Mesendoderm (in vitro differentiated cells): ENCODE results near the gene KDELR1.

Experiments
- DNase-seq: peaks from one replicate; pipeline ENCODE4 v3.0.0; 2013
- H2AK5ac ChIP-seq: 2 replicates; pipeline ENCODE4 v1.6.1; 2013; ENCODE audit warnings: low read length, inconsistent platforms
- H2BK120ac ChIP-seq: 2 replicates; pipeline ENCODE4 v1.6.1; 2013; ENCODE audit warnings: low read depth, mild to moderate bottlenecking, low read length, moderate library complexity, mixed read lengths
- H2BK15ac ChIP-seq: replicated peaks from 2 replicates; pipeline ENCODE4 v1.6.1; 2013; ENCODE audit warnings: low read depth, mild to moderate bottlenecking, moderate library complexity
- H2BK5ac ChIP-seq: 2 replicates; pipeline ENCODE4 v1.6.1; 2013; ENCODE audit warnings: low read length, inconsistent platforms
- H3K18ac ChIP-seq: 2 replicates; pipeline ENCODE4 v1.6.1; 2013; ENCODE audit warnings: mild to moderate bottlenecking, low read length, mixed read lengths
- H3K23ac ChIP-seq: one replicate; pipeline ENCODE4 v1.6.1; 2013; ENCODE audit warnings: low read length
- H3K27ac ChIP-seq: 2 replicates; pipeline ENCODE4 v1.5.1; 2013; ENCODE audit warnings: low read depth, mild to moderate bottlenecking, inconsistent platforms, low read length, moderate library complexity
- H3K27me3 ChIP-seq: 2 replicates; pipeline ENCODE4 v1.6.1; 2013; ENCODE audit warnings: low read length, control low read depth, mild to moderate bottlenecking, inconsistent platforms; ENCODE audit not compliant: insufficient read depth, poor library complexity
- H3K36me3 ChIP-seq: 2 replicates; pipeline ENCODE4 v1.6.1; 2013; ENCODE audit warnings: low read length, inconsistent platforms; ENCODE audit not compliant: control insufficient read depth, insufficient read depth
- H3K4ac ChIP-seq: one replicate; pipeline ENCODE4 v1.6.1; 2013; ENCODE audit warnings: low read depth, mild to moderate bottlenecking, low read length, moderate library complexity
- H3K4me1 ChIP-seq: 2 replicates; pipeline ENCODE4 v1.6.1; 2013; ENCODE audit warnings: low read depth, low read length, inconsistent platforms; ENCODE audit not compliant: control insufficient read depth
- H3K4me2 ChIP-seq: 2 replicates; pipeline ENCODE4 v1.6.1; 2013; ENCODE audit warnings: low read length
- H3K4me3 ChIP-seq: 2 replicates; pipeline ENCODE4 v1.5.1; 2013; ENCODE audit warnings: mild to moderate bottlenecking, low read length
- H3K56ac ChIP-seq: one replicate; pipeline ENCODE4 v1.6.1; 2013; ENCODE audit warnings: low read length
- H3K79me1 ChIP-seq: 2 replicates; pipeline ENCODE4 v1.6.1; 2013; ENCODE audit warnings: low read length, inconsistent platforms
- H3K79me2 ChIP-seq: 2 replicates; pipeline ENCODE4 v1.6.1; 2013; ENCODE audit warnings: mild to moderate bottlenecking, low read length; ENCODE audit not compliant: control insufficient read depth, insufficient read depth
- H3K9ac ChIP-seq: 2 replicates; pipeline ENCODE4 v1.6.1; 2013; ENCODE audit warnings: low read length, inconsistent platforms
- H4K5ac ChIP-seq: one replicate; pipeline ENCODE4 v1.6.1; 2013; ENCODE audit warnings: low read length
- H4K8ac ChIP-seq: one replicate; pipeline ENCODE4 v1.6.1; 2013; ENCODE audit warnings: low read depth, mild to moderate bottlenecking, control low read depth, low read length, moderate library complexity
- WGBS: extraction: QIAGEN DNeasy Blood & Tissue Kit; methylation state at CpG from one replicate; pipeline ENCODE4 v1.1.7; 2013; ENCODE audit warnings: low lambda C conversion rate, missing lambda C conversion rate; ENCODE audit not compliant: insufficient coverage; ENCODE audit errors: extremely low coverage; 5-methylcytosine and 5-hydroxymethylcytosine counted together

The KDELR1 gene

GRCh38 chr19:48415395-48415794 lies 24.0 kb upstream of the KDELR1 start:
- no peak overlapping the region for H2AK5ac ChIP-seq
- no peaks in the 10 kb centered on the region for H3K4me1 ChIP-seq
- H3K9ac ChIP-seq: no peak overlapping the region
- no peaks in the 10 kb centered on the region for H3K36me3 ChIP-seq
- no CpG with 5 or more reads among the region's 14 CpGs for WGBS
- H4K5ac ChIP-seq: no peak overlapping the region
- H3K18ac ChIP-seq: no peak overlapping the region
- H4K8ac ChIP-seq: no peak overlapping the region
- no peaks in the 10 kb centered on the region for H3K79me1 ChIP-seq
- H2BK15ac ChIP-seq: no peak overlapping the region
- no peak overlapping the region for H2BK5ac ChIP-seq
- no peak overlapping the region for H2BK120ac ChIP-seq
- no peak overlapping the region for H3K23ac ChIP-seq
- no peaks in the 10 kb centered on the region for H3K79me2 ChIP-seq
- no peaks in the 10 kb centered on the region for H3K27me3 ChIP-seq
- no peak overlapping the region for H3K4me3 ChIP-seq
- H3K27ac ChIP-seq: no peak overlapping the region
- H3K4me2 ChIP-seq: no peak overlapping the region
- H3K4ac ChIP-seq: no peak overlapping the region
- DNase-seq: peak; percentile 93
- no peak overlapping the region for H3K56ac ChIP-seq

- peak overlapping the region; percentile 6 for H3K4me2 ChIP-seq
- H3K36me3 ChIP-seq: no peaks in the 10 kb centered on the region
- peak overlapping the region; percentile 59 for H3K56ac ChIP-seq
- no peaks in the 10 kb centered on the region for H3K79me1 ChIP-seq
- no peaks in the 10 kb centered on the region for H3K27me3 ChIP-seq
- no peak overlapping the region for H4K8ac ChIP-seq
- no peak overlapping the region for H3K18ac ChIP-seq
- DNase-seq: peak; percentile 61
- no peak overlapping the region for H2BK120ac ChIP-seq
- no peak overlapping the region for H3K27ac ChIP-seq
- H2BK5ac ChIP-seq: no peak overlapping the region
- no peak overlapping the region for H2BK15ac ChIP-seq
- H2AK5ac ChIP-seq: no peak overlapping the region
- no peak overlapping the region for H4K5ac ChIP-seq
- H3K4me1 ChIP-seq: no peaks in the 10 kb centered on the region
- no peak overlapping the region for H3K23ac ChIP-seq
- no peak overlapping the region for H3K4ac ChIP-seq
- H3K79me2 ChIP-seq: no peaks in the 10 kb centered on the region
- peak overlapping the region; percentile 11 for H3K9ac ChIP-seq
- no peak overlapping the region for H3K4me3 ChIP-seq
- no CpG with 5 or more reads among the region's 24 CpGs for WGBS
Observed at GRCh38 chr19:48413879-48414587, 22.7 kb upstream of the KDELR1 start.

DNA sequence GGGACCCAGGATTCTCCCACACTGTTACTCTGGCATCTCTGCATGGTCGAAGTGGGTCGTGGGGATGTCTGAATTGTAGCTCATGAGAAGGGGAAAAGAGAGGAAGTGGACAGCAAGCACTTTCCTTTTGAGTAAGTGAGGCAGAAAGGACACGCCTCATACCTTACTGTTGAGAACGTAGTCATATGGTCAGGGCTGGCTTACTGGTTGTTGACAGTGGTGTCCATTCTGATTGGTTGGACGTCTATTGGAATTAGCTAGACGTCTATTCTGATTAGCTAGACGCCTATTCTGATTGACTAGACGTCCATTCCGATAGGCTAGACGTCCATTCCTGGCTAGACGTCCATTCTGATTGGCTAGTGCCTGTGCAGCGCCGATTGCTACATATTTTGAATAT lies 14.5 kb upstream of the KDELR1 start:
- Histone ChIP-seq H3K79me2 (no peaks in the 10 kb centered on the region), H3K4ac (no peak overlapping the region), H3K79me1 (no peaks in the 10 kb centered on the region), H3K56ac (no peak overlapping the region), H2BK120ac (no peak overlapping the region), H4K5ac (no peak overlapping the region), H2BK5ac (no peak overlapping the region), H3K18ac (no peak overlapping the region), H3K4me1 (no peaks in the 10 kb centered on the region), H3K23ac (no peak overlapping the region), H2AK5ac (no peak overlapping the region), H3K4me2 (no peak overlapping the region), H2BK15ac (no peak overlapping the region), H3K27me3 (no peaks in the 10 kb centered on the region), H4K8ac (no peak overlapping the region), H3K27ac (no peak overlapping the region), H3K9ac (no peak overlapping the region), H3K36me3 (no peaks in the 10 kb centered on the region), H3K4me3 (no peak overlapping the region)
- no peak for DNase-seq
- no CpG with 5 or more reads among the region's 13 CpGs for WGBS

DNA sequence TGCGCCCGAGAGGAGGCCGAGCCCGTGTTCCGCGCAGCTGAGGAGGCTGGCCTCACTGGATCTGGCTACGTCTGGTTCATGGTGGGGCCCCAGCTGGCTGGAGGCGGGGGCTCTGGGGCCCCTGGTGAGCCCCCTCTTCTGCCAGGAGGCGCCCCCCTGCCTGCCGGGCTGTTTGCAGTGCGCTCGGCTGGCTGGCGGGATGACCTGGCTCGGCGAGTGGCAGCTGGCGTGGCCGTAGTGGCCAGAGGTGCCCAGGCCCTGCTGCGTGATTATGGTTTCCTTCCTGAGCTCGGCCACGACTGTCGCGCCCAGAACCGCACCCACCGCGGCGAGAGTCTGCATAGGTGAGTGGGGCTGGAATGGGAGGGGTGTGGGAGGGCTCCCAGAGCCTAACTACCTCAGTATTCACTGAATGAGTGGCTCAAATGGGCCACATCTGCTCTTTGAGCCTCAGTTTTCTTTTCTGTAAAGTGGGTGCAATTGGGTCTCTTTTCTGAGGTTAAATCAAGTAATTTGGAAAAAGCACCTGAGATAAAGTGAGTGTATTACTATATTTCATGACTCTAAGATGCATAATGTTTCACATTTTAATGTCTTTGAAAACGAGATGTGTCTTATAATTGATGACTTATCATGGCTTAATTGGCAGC lies 13.8 kb upstream of the KDELR1 start:
- no peaks in the 10 kb centered on the region for H3K4me1 ChIP-seq
- H2AK5ac ChIP-seq: no peak overlapping the region
- no peaks in the 10 kb centered on the region for H3K36me3 ChIP-seq
- no peaks in the 10 kb centered on the region for H3K27me3 ChIP-seq
- no peak overlapping the region for H2BK120ac ChIP-seq
- no peak overlapping the region for H3K4ac ChIP-seq
- no peaks in the 10 kb centered on the region for H3K79me1 ChIP-seq
- no peak overlapping the region for H3K56ac ChIP-seq
- H3K9ac ChIP-seq: no peak overlapping the region
- H4K5ac ChIP-seq: no peak overlapping the region
- H3K27ac ChIP-seq: no peak overlapping the region
- H3K4me2 ChIP-seq: no peak overlapping the region
- H2BK15ac ChIP-seq: no peak overlapping the region
- no peaks in the 10 kb centered on the region for H3K79me2 ChIP-seq
- no peak overlapping the region for H4K8ac ChIP-seq
- no CpG with 5 or more reads among the region's 27 CpGs for WGBS
- no peak overlapping the region for H3K18ac ChIP-seq
- H3K23ac ChIP-seq: no peak overlapping the region
- no peak overlapping the region for H2BK5ac ChIP-seq
- H3K4me3 ChIP-seq: no peak overlapping the region
- no peak for DNase-seq

DNA sequence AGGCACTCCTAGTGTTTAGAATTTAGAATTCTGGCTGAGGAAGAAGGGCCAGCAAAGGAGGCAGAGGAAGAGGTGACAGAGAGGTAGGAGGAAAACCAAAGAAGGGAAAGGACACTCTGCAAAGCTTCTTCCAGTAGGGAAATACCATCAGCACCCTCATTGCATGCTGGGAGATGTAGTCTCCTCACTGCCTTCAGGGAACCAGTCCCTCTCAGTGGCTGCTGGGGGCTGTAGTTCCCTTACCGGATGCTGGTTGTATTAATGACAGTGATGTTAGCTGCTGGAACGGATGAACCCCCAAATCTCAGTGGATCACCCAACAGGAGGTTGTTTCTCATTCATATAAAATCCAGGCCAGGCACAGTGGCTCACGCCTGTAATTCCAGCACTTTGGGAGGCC lies 12.3 kb upstream of the KDELR1 start:
- Histone ChIP-seq H2AK5ac (no peak overlapping the region), H4K5ac (no peak overlapping the region), H3K23ac (no peak overlapping the region), H3K4me1 (peaks cover 1% of the 10 kb centered on the region), H3K79me1 (no peaks in the 10 kb centered on the region), H3K36me3 (no peaks in the 10 kb centered on the region), H3K4me2 (no peak overlapping the region), H3K4ac (no peak overlapping the region), H3K27ac (no peak overlapping the region), H2BK120ac (no peak overlapping the region), H3K18ac (no peak overlapping the region), H2BK15ac (no peak overlapping the region), H3K4me3 (no peak overlapping the region), H3K56ac (no peak overlapping the region), H3K9ac (no peak overlapping the region), H3K27me3 (no peaks in the 10 kb centered on the region), H4K8ac (no peak overlapping the region), H3K79me2 (no peaks in the 10 kb centered on the region), H2BK5ac (no peak overlapping the region)
- peak; percentile 91 for DNase-seq
- WGBS: no CpG with 5 or more reads among the region's 3 CpGs
